Measurements from ENCODE around the gene PATJ.

GRCh38 chr1:62077821-62078220 lies 335.5 kb downstream of the PATJ start:
- no peak for TF ChIP-seq EZH2 (IDR thresholded peaks at IDR 0.05; ENCODE audit: low read length)
- TF ChIP-seq, protein P1, sequence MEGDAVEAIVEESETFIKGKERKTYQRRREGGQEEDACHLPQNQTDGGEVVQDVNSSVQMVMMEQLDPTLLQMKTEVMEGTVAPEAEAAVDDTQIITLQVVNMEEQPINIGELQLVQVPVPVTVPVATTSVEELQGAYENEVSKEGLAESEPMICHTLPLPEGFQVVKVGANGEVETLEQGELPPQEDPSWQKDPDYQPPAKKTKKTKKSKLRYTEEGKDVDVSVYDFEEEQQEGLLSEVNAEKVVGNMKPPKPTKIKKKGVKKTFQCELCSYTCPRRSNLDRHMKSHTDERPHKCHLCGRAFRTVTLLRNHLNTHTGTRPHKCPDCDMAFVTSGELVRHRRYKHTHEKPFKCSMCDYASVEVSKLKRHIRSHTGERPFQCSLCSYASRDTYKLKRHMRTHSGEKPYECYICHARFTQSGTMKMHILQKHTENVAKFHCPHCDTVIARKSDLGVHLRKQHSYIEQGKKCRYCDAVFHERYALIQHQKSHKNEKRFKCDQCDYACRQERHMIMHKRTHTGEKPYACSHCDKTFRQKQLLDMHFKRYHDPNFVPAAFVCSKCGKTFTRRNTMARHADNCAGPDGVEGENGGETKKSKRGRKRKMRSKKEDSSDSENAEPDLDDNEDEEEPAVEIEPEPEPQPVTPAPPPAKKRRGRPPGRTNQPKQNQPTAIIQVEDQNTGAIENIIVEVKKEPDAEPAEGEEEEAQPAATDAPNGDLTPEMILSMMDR (optimal IDR thresholded peaks at IDR 0.05 in 1 of 3, IDR thresholded peaks at IDR 0.05 in 1 of 3, conservative IDR thresholded peaks at IDR 0.05 in 1 of 3; ENCODE audit: extremely low read depth in 1 of 3, insufficient read depth in 2 of 3, low read length in 3 of 3), result no peak

Data from keratinocyte (primary cell).